IPS-20b (cell line): ENCODE measurements around the gene FGFBP1.

Experiments used
- H3K27ac ChIP-seq: one replicate; pipeline ENCODE4 v1.5.1; 2013; ENCODE audit warnings: low read length
- H3K27me3 ChIP-seq: 2 replicates; pipeline ENCODE4 v1.6.1; 2013; ENCODE audit warnings: mild to moderate bottlenecking, low read length, inconsistent platforms; ENCODE audit not compliant: insufficient read depth
- H3K36me3 ChIP-seq: 2 replicates; pipeline ENCODE4 v1.6.1; 2013; ENCODE audit warnings: low read depth, mild to moderate bottlenecking, inconsistent platforms, low read length, moderate library complexity; ENCODE audit not compliant: insufficient read depth
- H3K4me1 ChIP-seq: 2 replicates; pipeline ENCODE4 v1.6.1; 2013; ENCODE audit warnings: mild to moderate bottlenecking, control low read depth, inconsistent platforms, low read length, moderate library complexity; ENCODE audit not compliant: insufficient read depth
- H3K4me3 ChIP-seq: 2 replicates; pipeline ENCODE4 v1.5.1; 2013; ENCODE audit warnings: mild to moderate bottlenecking, low read length, inconsistent platforms
- H3K9ac ChIP-seq: 2 replicates; pipeline ENCODE4 v1.6.1; 2013; ENCODE audit warnings: low read depth, mild to moderate bottlenecking, inconsistent platforms, low read length, moderate library complexity
- H3K9me3 ChIP-seq: 2 replicates; pipeline ENCODE4 v1.6.1; 2013; ENCODE audit warnings: mild to moderate bottlenecking, low read depth, low read length, inconsistent platforms; ENCODE audit not compliant: insufficient read depth

The FGFBP1 gene

DNA sequence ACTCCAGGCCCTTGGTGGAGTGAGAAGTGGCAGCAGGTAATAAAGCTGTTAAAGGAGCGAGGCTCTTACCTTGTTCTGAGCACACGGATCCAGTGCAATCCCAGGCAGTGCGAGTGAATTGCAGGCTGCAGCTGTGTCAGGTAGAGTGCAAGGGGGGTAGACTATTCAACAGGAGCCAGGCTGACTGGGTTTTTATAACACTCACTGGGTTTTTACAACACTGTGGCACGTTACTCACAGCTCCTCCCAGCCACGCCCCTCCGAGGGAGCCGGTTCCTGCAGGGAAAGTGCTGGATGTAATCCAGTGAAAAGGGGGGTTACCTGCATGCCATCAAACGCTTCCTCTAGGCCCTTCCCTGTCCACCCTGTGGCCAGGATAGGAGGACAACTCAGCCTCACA lies 358 bp downstream of the FGFBP1 start:
- H3K4me1 ChIP-seq: peaks cover 8% of the 10 kb centered on the region; the same call in 1 of the 2 replicates
- H3K27me3 ChIP-seq: no peaks in the 10 kb centered on the region
- H3K9ac ChIP-seq: no peak overlapping the region
- no peak overlapping the region for H3K4me3 ChIP-seq
- no peaks in the 10 kb centered on the region for H3K36me3 ChIP-seq
- H3K9me3 ChIP-seq: no peaks in the 10 kb centered on the region
- H3K27ac ChIP-seq: no peak overlapping the region

DNA sequence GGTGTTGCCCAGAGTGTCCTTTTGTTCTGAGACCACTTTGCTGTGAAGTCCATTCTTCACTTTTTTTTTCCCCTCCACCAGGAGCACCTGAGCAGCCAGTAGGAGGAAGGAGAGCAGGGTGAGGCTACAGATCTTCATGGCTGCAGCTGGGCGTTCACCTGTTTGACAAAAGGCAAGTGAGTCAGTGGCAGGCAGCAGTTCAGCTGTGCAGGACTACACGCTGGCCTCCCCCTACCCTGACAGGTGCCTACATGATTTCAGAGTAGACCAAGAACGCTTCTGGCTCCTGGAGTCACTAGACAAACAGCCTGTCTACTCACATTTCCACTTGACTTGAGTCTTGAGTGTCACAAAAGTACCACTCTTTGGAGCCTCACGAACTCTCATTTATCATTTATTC lies 2.0 kb downstream of the FGFBP1 start:
- no peaks in the 10 kb centered on the region for H3K27me3 ChIP-seq
- H3K27ac ChIP-seq: no peak overlapping the region
- H3K9me3 ChIP-seq: no peaks in the 10 kb centered on the region
- H3K4me1 ChIP-seq: peaks cover 8% of the 10 kb centered on the region; the same call in 1 of the 2 replicates
- H3K9ac ChIP-seq: no peak overlapping the region
- no peak overlapping the region for H3K4me3 ChIP-seq
- no peaks in the 10 kb centered on the region for H3K36me3 ChIP-seq

DNA sequence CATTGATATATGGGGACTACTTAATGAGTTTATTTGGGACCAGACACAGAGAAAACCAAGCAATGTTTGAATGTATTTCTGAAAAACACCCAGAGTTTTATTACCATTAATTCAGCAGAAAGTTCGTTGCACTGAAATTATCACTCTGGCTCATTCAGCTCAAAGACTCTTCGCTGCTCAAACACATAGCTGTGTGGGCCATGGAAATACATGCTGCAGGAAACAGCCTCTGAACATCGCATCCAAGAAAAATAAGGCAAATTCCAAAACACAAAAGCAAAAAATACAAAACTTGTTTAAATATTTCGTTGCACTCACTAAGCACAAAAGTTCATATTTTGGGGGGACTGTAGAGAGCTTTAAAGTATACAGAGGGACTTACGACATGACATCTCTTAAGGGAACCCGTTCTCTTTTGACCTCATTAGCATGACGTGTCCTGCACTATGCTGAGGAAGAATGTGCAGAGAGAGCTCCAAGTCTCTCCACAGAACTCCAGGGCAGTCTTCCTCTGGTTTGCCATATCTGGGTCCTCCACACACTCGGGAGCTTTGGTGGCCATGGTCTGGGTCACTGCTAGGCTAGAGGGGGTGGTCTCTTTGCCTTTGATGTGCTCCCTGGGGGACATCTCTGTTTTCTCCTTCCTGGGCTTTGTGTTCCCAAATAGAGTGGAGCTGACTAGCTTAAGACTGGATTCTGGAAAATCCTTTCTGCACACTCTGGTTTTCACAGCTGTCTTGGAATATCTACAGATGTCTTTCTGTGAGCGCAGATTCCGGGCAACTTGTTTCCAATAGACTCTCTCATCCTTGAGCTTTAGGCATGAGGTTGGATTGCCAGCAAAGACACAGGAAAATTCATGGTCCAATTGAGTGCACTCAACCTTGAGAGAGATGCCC lies 2.8 kb downstream of the FGFBP1 start:
- H3K27me3 ChIP-seq: no peaks in the 10 kb centered on the region
- no peak overlapping the region for H3K9ac ChIP-seq
- no peak overlapping the region for H3K4me3 ChIP-seq
- no peak overlapping the region for H3K27ac ChIP-seq
- H3K4me1 ChIP-seq: peaks cover 8% of the 10 kb centered on the region; the same call in 1 of the 2 replicates
- H3K9me3 ChIP-seq: no peaks in the 10 kb centered on the region
- no peaks in the 10 kb centered on the region for H3K36me3 ChIP-seq

DNA sequence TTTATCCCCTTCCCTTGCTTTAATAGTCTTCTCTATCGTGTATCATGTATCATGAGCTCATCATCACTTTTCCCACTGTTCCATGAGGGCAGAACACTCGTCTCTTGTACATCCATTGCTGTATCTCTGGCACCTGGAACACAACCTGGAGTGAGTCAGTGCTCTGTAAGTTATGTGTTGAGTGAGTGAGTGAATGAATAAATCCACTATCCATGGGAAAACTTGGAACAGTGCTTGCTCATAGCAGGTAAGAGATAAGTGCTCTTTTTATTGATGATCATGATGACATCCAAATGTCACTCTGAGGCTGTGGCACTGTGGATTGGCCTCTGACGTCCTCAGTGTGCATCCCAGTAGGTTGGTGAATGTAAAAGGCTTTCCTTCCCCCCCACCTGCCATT lies 4.3 kb downstream of the FGFBP1 start:
- Histone ChIP-seq H3K36me3 (no peaks in the 10 kb centered on the region), H3K9me3 (no peaks in the 10 kb centered on the region), H3K27ac (no peak overlapping the region), H3K27me3 (no peaks in the 10 kb centered on the region), H3K4me3 (no peak overlapping the region), H3K9ac (no peak overlapping the region), H3K4me1 (peaks cover 8% of the 10 kb centered on the region; the same call in 1 of the 2 replicates)

DNA sequence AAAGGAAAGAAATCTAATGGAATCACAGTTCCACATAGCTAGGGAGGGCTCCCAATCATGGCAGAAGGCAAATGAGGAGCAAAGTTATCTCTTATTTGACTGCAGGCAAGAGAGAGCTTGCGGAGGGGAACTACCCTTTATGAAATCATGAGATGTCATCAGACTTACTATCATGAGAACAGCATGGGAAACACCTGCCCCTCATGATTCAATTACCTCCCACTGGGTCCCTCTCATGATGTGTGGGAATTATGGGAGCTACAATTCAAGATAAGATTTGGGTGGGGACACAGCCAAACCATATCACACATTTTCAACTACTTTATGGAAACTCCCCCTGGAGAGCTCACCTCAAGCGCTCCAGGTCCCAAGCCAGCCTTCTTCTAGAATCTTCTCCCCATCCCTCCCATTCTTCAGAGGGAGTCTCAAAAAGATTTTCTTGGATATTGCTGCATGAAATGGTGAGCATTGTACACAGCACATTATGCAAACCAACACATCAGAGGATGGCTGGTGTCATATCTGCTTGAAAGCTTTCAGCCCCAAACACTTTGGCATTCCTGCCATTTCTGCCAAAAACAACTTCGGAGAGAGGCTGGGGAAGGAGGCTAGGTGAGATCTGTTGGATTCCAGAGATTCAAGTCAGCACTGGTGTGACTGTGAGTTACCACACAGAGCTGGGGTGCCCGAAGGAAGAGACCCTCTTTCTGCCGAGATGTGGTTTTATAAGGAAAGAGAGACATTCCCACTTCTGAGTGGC lies 6.9 kb downstream of the FGFBP1 start:
- no peak overlapping the region for H3K27ac ChIP-seq
- no peaks in the 10 kb centered on the region for H3K36me3 ChIP-seq
- no peaks in the 10 kb centered on the region for H3K27me3 ChIP-seq
- H3K9me3 ChIP-seq: no peaks in the 10 kb centered on the region
- H3K4me3 ChIP-seq: no peak overlapping the region
- no peak overlapping the region for H3K9ac ChIP-seq
- no peaks in the 10 kb centered on the region for H3K4me1 ChIP-seq

DNA sequence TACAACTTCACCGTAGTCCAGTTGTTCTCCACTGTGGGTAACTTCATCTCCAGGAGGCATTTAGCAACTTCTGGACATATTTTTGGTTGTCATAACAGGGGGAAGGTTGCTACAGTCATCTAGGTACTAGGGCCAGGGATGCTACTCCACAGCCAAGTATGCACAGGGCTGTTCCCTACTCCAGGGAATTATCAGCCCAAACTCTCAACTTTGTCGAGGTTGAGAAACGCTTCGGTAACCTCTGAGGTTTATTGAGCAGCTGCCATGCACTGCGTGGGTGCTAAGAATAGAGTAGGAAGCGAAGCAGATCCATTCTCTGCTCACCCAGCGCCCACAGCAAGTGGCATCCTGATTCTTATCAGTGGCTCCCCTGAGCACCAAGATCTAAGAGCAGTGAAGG lies 8.2 kb downstream of the FGFBP1 start:
- Histone ChIP-seq H3K27ac (no peak overlapping the region), H3K9ac (no peak overlapping the region), H3K9me3 (no peaks in the 10 kb centered on the region)

DNA sequence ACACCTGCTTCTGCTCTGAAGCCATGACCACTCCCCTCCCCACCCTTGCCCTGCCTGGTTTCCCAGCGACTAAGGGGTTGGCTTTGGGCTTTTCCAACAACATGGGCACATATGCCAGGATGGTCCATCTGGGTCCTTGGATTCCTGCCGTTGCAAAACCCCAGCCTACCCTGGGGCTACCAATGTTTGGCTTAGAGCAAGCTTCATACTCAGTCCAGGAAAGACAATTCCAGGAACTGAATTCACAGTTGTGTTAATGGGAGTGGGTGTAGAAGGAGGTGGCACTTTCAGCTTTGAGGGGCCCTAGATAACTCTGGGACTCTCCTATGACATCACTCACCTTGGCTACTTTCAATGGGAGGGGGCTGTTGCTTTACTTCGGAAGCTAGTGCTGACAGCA lies 9.0 kb downstream of the FGFBP1 start:
- Histone ChIP-seq H3K36me3 (no peaks in the 10 kb centered on the region), H3K27me3 (no peaks in the 10 kb centered on the region), H3K9me3 (no peaks in the 10 kb centered on the region), H3K4me1 (no peaks in the 10 kb centered on the region), H3K27ac (no peak overlapping the region), H3K4me3 (no peak overlapping the region), H3K9ac (no peak overlapping the region)

More for the DNA sequence above, 8.2 kb downstream of the FGFBP1 start:
- H3K27me3 ChIP-seq: no peaks in the 10 kb centered on the region
- H3K36me3 ChIP-seq: no peaks in the 10 kb centered on the region
- H3K4me3 ChIP-seq: no peak overlapping the region
- H3K4me1 ChIP-seq: no peaks in the 10 kb centered on the region

DNA sequence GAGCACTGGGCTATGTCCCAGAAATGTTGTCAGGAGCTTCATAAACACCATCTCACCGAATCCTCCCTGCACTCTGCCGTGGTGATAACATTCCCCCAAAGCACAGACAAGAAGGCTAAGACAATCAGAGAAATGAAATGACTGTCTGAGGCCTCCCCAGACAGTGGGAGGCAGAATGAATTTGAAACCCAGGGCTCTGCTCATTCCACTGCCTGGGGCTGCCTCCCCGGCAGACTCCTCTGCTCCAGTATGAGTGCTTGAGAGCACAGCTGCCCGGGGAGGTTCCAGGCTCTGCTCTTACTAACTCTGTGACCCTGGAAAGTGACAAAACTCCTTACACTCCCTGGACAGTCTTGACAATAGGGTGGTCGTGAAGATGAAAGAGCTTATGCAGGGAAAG lies 9.7 kb downstream of the FGFBP1 start:
- Histone ChIP-seq H3K4me3 (no peak overlapping the region), H3K27me3 (no peaks in the 10 kb centered on the region), H3K27ac (no peak overlapping the region), H3K36me3 (no peaks in the 10 kb centered on the region), H3K9ac (no peak overlapping the region), H3K9me3 (no peaks in the 10 kb centered on the region), H3K4me1 (no peaks in the 10 kb centered on the region)

DNA sequence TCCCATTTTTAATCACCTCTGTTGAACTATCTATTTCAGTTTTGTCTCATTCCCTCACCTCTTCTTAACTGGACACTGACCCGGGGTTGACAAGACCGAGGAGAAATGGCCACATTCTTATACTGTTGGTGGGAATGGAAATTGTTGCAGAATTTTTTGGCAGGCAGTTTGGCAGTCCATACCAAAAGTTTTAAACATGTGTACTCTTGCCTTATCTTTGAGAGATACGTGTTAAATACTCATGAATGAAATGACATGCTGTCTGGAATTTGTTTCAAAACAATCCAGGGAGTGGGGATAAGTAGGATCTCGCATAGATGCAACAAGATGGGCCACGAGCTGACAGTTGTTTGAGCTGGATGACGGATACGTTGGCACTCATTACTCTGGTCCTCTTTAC lies 12.1 kb downstream of the FGFBP1 start:
- no peak overlapping the region for H3K27ac ChIP-seq
- no peak overlapping the region for H3K9ac ChIP-seq

DNA sequence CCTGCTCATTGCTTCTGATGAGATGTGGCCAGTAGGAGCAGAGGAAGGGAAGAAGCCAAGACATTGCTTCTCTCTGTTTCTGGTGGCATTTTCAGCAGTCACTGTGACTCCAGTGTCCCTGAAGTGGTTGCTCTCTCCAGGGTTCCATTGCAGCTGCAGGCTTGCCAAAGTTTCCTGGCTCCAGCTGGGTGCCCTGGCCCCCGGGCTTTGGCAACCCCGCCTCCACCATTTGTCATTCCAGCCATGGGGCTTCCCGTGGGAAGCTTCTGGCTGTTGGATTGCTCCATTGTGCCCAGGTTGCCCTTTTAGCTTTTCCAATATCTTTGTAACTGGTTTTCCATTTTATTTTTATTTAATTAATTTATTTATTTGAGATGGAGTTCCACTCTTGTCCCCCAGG lies 12.7 kb downstream of the FGFBP1 start:
- H3K27me3 ChIP-seq: no peaks in the 10 kb centered on the region
- H3K9ac ChIP-seq: no peak overlapping the region
- H3K27ac ChIP-seq: no peak overlapping the region
- H3K36me3 ChIP-seq: no peaks in the 10 kb centered on the region
- no peak overlapping the region for H3K4me3 ChIP-seq
- H3K9me3 ChIP-seq: no peaks in the 10 kb centered on the region
- H3K4me1 ChIP-seq: no peaks in the 10 kb centered on the region

More for the DNA sequence above, 12.1 kb downstream of the FGFBP1 start:
- no peaks in the 10 kb centered on the region for H3K27me3 ChIP-seq
- no peak overlapping the region for H3K4me3 ChIP-seq
- no peaks in the 10 kb centered on the region for H3K36me3 ChIP-seq
- no peaks in the 10 kb centered on the region for H3K9me3 ChIP-seq
- H3K4me1 ChIP-seq: no peaks in the 10 kb centered on the region

DNA sequence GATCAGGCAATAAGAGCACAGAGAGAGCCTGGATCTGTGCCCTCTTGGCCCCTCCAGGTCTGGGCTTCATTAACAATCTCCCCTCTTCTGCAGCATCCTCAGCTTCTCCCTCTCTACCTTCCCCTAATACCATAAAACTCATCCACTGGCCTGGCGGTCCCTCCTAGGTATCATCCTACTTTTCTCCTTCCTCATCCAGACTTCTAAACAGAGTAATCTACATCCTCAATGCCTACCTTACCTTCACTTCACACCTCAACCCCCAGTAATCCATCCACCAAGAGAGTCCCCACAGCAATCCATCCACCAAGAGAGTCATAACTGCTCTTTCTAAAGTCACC lies 17.0 kb downstream of the FGFBP1 start:
- Histone ChIP-seq H3K4me1 (no peaks in the 10 kb centered on the region), H3K9ac (no peak overlapping the region), H3K36me3 (no peaks in the 10 kb centered on the region), H3K4me3 (no peak overlapping the region), H3K27ac (no peak overlapping the region), H3K27me3 (no peaks in the 10 kb centered on the region), H3K9me3 (peaks cover 3% of the 10 kb centered on the region; the same call in 1 of the 2 replicates)
